SK-N-SH treated with all-trans-retinoic acid at 6 μM for 48 hours (cell line): ENCODE measurements around the gene PRDM15.

ENCODE experiments used
- ATAC-seq: fragments of 200-7000 bp; cut with Tn5 transposase; 3 replicates; pipeline ENCODE4 v1.9.1; 2020; ENCODE audit warnings: mild to moderate bottlenecking, moderate library complexity
- ARNTL ChIP-seq: fragments of 450-650 bp; formaldehyde crosslinking; IDR thresholded peaks from 2 replicates; pipeline ENCODE4 v1.5.0; 2020; ENCODE audit warnings: low read depth, mild to moderate bottlenecking, moderate library complexity, borderline replicate concordance
- BACH2 ChIP-seq: fragments of 250-450 bp; sonication (Bioruptor Pico); IDR thresholded peaks from 2 replicates; pipeline ENCODE4 v1.9.0; 2021; ENCODE audit warnings: mild to moderate bottlenecking, borderline replicate concordance
- CSDC2 ChIP-seq: fragments of 250-450 bp; sonication (Bioruptor Pico); IDR thresholded peaks from 2 replicates; pipeline ENCODE4 v1.5.0; 2020; ENCODE audit warnings: mild to moderate bottlenecking, moderate library complexity
- GLIS3 ChIP-seq: fragments of 250-450 bp; sonication (Bioruptor Pico); IDR thresholded peaks from 2 replicates; pipeline ENCODE4 v1.5.0; 2020; ENCODE audit warnings: mild to moderate bottlenecking, moderate library complexity
- ISL1 ChIP-seq: fragments of 250-450 bp; sonication (Bioruptor Pico); IDR thresholded peaks from 2 replicates; pipeline ENCODE4 v2.1.2; 2022; ENCODE audit warnings: mild to moderate bottlenecking, moderate library complexity
- OSR1 ChIP-seq: fragments of 250-450 bp; sonication (Bioruptor Pico); IDR thresholded peaks from 2 replicates; pipeline ENCODE4 v1.8.0; 2022; ENCODE audit warnings: moderate library complexity, mild to moderate bottlenecking, inconsistent platforms
- POU6F1 ChIP-seq: fragments of 250-450 bp; sonication (Bioruptor Pico); IDR thresholded peaks from 2 replicates; pipeline ENCODE4 v1.8.0; 2021; ENCODE audit warnings: low read depth, mild to moderate bottlenecking, moderate library complexity, borderline replicate concordance
- PPARA ChIP-seq: fragments of 250-450 bp; sonication (Bioruptor Pico); IDR thresholded peaks from 2 replicates; pipeline ENCODE4 v1.5.0; 2020; ENCODE audit warnings: mild to moderate bottlenecking, borderline replicate concordance
- RARB ChIP-seq: fragments of 250-450 bp; sonication (Bioruptor Pico); IDR thresholded peaks from 2 replicates; pipeline ENCODE4 v1.8.0; 2021; ENCODE audit warnings: mild to moderate bottlenecking, moderate library complexity
- SNAI2 ChIP-seq: fragments of 250-450 bp; sonication (Bioruptor Pico); IDR thresholded peaks from 2 replicates; pipeline ENCODE4 v1.5.0; 2020; ENCODE audit warnings: mild to moderate bottlenecking, moderate library complexity
- TCF4 ChIP-seq: fragments of 250-450 bp; sonication (Bioruptor Pico); IDR thresholded peaks from 2 replicates; pipeline ENCODE4 v1.8.0; 2021; ENCODE audit warnings: mild to moderate bottlenecking, moderate library complexity, borderline replicate concordance
- TOX ChIP-seq: fragments of 250-450 bp; sonication (Bioruptor Pico); IDR thresholded peaks from 2 replicates; pipeline ENCODE4 v1.8.0; 2021; ENCODE audit warnings: mild to moderate bottlenecking, moderate library complexity, borderline replicate concordance
- ZFP3 ChIP-seq: fragments of 250-450 bp; sonication (Bioruptor Pico); IDR thresholded peaks from 2 replicates; pipeline ENCODE4 v1.5.0; 2020; ENCODE audit warnings: mild to moderate bottlenecking, moderate library complexity
- ZFP30 ChIP-seq: fragments of 450-650 bp; formaldehyde crosslinking; IDR thresholded peaks from 2 replicates; pipeline ENCODE4 v1.5.0; 2022; ENCODE audit warnings: mild to moderate bottlenecking, moderate library complexity
- ZNF565 ChIP-seq: fragments of 450-650 bp; formaldehyde crosslinking; conservative IDR thresholded peaks from 2 replicates; pipeline ENCODE4 v1.5.0; 2020; ENCODE audit warnings: low read depth, mild to moderate bottlenecking, moderate library complexity
- ZNF70 ChIP-seq: fragments of 450-650 bp; formaldehyde crosslinking; IDR thresholded peaks from 2 replicates; pipeline ENCODE4 v1.5.0; 2020; ENCODE audit warnings: mild to moderate bottlenecking, moderate library complexity
- ZNF8 ChIP-seq: fragments of 450-650 bp; formaldehyde crosslinking; IDR thresholded peaks from 2 replicates; pipeline ENCODE4 v1.5.0; 2020; ENCODE audit warnings: mild to moderate bottlenecking, moderate library complexity
- TF ChIP-seq, protein P1 (sequence below): fragments of 250-450 bp; sonication (Bioruptor Pico); IDR thresholded peaks from 2 replicates; pipeline ENCODE4 v1.5.0; 2020; ENCODE audit warnings: mild to moderate bottlenecking, moderate library complexity
- TF ChIP-seq, protein P2 (sequence below): fragments of 250-450 bp; sonication (Bioruptor Pico); IDR thresholded peaks from 2 replicates; pipeline ENCODE4 v1.5.1; 2021; ENCODE audit warnings: mild to moderate bottlenecking, moderate library complexity

Gene PRDM15

GRCh38 chr21:41877901-41878830, 978 bp downstream of the PRDM15 start (continued):
- TF ChIP-seq TCF4 (CRISPR knock-in tag) (no peak), CSDC2 (CRISPR knock-in tag) (no peak), TOX (CRISPR knock-in tag) (no peak), ARNTL (CRISPR knock-in tag) (no peak), BACH2 (CRISPR knock-in tag) (no peak), RARB (CRISPR knock-in tag) (no peak), OSR1 (CRISPR knock-in tag) (no peak), ISL1 (CRISPR knock-in tag) (no peak), ZNF8 (CRISPR knock-in tag) (no peak)
- TF ChIP-seq, protein P1, sequence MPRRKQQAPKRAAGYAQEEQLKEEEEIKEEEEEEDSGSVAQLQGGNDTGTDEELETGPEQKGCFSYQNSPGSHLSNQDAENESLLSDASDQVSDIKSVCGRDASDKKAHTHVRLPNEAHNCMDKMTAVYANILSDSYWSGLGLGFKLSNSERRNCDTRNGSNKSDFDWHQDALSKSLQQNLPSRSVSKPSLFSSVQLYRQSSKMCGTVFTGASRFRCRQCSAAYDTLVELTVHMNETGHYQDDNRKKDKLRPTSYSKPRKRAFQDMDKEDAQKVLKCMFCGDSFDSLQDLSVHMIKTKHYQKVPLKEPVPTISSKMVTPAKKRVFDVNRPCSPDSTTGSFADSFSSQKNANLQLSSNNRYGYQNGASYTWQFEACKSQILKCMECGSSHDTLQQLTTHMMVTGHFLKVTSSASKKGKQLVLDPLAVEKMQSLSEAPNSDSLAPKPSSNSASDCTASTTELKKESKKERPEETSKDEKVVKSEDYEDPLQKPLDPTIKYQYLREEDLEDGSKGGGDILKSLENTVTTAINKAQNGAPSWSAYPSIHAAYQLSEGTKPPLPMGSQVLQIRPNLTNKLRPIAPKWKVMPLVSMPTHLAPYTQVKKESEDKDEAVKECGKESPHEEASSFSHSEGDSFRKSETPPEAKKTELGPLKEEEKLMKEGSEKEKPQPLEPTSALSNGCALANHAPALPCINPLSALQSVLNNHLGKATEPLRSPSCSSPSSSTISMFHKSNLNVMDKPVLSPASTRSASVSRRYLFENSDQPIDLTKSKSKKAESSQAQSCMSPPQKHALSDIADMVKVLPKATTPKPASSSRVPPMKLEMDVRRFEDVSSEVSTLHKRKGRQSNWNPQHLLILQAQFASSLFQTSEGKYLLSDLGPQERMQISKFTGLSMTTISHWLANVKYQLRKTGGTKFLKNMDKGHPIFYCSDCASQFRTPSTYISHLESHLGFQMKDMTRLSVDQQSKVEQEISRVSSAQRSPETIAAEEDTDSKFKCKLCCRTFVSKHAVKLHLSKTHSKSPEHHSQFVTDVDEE = no peak

DNA sequence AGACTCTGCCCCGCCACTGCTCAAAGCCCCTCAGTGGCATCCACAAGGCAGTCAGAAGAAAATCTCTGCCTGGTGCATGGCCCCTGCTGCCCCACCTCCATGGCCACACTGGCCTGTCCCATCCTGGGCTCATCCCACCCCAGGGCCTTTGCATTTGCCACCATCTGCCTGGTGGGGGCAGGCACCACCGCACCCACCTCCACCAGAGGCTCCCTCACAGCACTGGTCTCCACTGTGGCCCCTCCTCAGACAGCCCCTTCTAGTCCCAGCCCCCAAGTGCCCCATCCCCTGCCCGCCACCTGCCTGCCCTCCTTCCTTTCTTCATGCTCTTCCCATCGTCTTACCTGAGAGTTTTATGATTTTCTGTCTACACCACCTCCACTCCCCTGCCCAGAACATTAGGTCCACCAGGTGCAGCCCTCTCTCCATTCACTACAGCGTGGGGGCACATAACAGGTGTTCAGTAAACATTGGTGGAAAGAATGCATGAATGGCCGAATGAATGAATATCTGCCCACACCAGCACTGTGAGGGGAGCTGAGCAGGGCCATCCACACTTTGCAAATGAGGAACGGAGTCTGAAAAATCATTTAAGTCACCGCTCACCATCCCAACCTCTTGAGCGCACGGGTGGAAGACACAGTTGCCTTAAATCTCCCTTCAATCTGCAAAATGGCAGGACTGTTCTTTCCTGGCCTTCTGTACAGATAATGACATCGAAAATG, 2.1 kb downstream of the PRDM15 start:
- TF ChIP-seq ZFP30 (CRISPR knock-in tag) (no peak), ARNTL (CRISPR knock-in tag) (no peak), ISL1 (CRISPR knock-in tag) (no peak), POU6F1 (CRISPR knock-in tag) (no peak), RARB (CRISPR knock-in tag) (no peak), PPARA (CRISPR knock-in tag) (no peak), GLIS3 (CRISPR knock-in tag) (no peak), ZNF70 (CRISPR knock-in tag) (no peak), BACH2 (CRISPR knock-in tag) (no peak), SNAI2 (CRISPR knock-in tag) (no peak), TOX (CRISPR knock-in tag) (no peak), ZFP3 (CRISPR knock-in tag) (no peak), ZNF8 (CRISPR knock-in tag) (no peak), OSR1 (CRISPR knock-in tag) (no peak), TCF4 (CRISPR knock-in tag) (no peak), ZNF565 (no peak)
- TF ChIP-seq, protein P2, sequence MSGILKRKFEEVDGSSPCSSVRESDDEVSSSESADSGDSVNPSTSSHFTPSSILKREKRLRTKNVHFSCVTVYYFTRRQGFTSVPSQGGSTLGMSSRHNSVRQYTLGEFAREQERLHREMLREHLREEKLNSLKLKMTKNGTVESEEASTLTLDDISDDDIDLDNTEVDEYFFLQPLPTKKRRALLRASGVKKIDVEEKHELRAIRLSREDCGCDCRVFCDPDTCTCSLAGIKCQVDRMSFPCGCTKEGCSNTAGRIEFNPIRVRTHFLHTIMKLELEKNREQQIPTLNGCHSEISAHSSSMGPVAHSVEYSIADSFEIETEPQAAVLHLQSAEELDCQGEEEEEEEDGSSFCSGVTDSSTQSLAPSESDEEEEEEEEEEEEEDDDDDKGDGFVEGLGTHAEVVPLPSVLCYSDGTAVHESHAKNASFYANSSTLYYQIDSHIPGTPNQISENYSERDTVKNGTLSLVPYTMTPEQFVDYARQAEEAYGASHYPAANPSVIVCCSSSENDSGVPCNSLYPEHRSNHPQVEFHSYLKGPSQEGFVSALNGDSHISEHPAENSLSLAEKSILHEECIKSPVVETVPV (CRISPR knock-in tag) = no peak
- TF ChIP-seq, protein P1 = no peak
- ATAC-seq = no peak
